IPS DF 6.9 (cell line): ENCODE measurements around the gene CHN2.

Experiments used
- DNase-seq: peaks from one replicate; pipeline ENCODE4 v3.0.0-alpha.2; 2013; ENCODE audit warnings: low read depth, low spot score
- H3K27ac ChIP-seq: one replicate; pipeline ENCODE4 v1.5.1; 2013; ENCODE audit warnings: low read length, control low read depth
- H3K27me3 ChIP-seq: 2 replicates; pipeline ENCODE4 v1.6.1; 2013; ENCODE audit warnings: mild to moderate bottlenecking, low read length; ENCODE audit not compliant: control insufficient read depth, insufficient read depth
- H3K36me3 ChIP-seq: 2 replicates; pipeline ENCODE4 v1.6.1; 2013; ENCODE audit warnings: low read length; ENCODE audit not compliant: control insufficient read depth, insufficient read depth
- H3K4me1 ChIP-seq: 2 replicates; pipeline ENCODE4 v1.6.1; 2013; ENCODE audit warnings: low read length; ENCODE audit not compliant: control insufficient read depth, insufficient read depth
- H3K4me3 ChIP-seq: 2 replicates; pipeline ENCODE4 v1.5.1; 2013; ENCODE audit warnings: mild to moderate bottlenecking, low read length
- H3K9me3 ChIP-seq: 2 replicates; pipeline ENCODE4 v1.6.1; 2013; ENCODE audit warnings: low read length, inconsistent platforms; ENCODE audit not compliant: control insufficient read depth, insufficient read depth
- WGBS: extraction: QIAGEN DNeasy Blood & Tissue Kit; methylation state at CpG from one replicate; pipeline ENCODE4 v1.1.7; 2013; ENCODE audit warnings: mixed read lengths, missing lambda C conversion rate; ENCODE audit not compliant: insufficient read length, insufficient coverage; 5-methylcytosine and 5-hydroxymethylcytosine counted together

The CHN2 gene

GRCh38 chr7:29478226-29478625 is 283.7 kb downstream of the CHN2 start:
- WGBS = 100% methylated on average over 1 of the region's 3 CpGs
- Histone ChIP-seq H3K27me3 (no peaks in the 10 kb centered on the region), H3K36me3 (no peaks in the 10 kb centered on the region), H3K9me3 (no peaks in the 10 kb centered on the region), H3K4me1 (no peaks in the 10 kb centered on the region), H3K27ac (no peak overlapping the region), H3K4me3 (no peak overlapping the region)
- no peak for DNase-seq

GRCh38 chr7:29478687-29479240 is 284.2 kb downstream of the CHN2 start:
- 100% methylated on average over 1 of the region's 4 CpGs for WGBS
- no peaks in the 10 kb centered on the region for H3K36me3 ChIP-seq
- H3K27me3 ChIP-seq = no peaks in the 10 kb centered on the region
- no peaks in the 10 kb centered on the region for H3K9me3 ChIP-seq
- no peak overlapping the region for H3K27ac ChIP-seq
- H3K4me1 ChIP-seq = no peaks in the 10 kb centered on the region
- no peak for DNase-seq
- H3K4me3 ChIP-seq = no peak overlapping the region

- no peaks in the 10 kb centered on the region for H3K4me1 ChIP-seq
Observed at GRCh38 chr7:29479301-29480200, 285.0 kb downstream of the CHN2 start.

GRCh38 chr7:29480451-29480850 is 285.9 kb downstream of the CHN2 start:
- no peaks in the 10 kb centered on the region for H3K9me3 ChIP-seq
- DNase-seq = no peak
- H3K4me3 ChIP-seq = no peak overlapping the region
- no CpG with 5 or more reads among the region's 5 CpGs for WGBS
- no peaks in the 10 kb centered on the region for H3K27me3 ChIP-seq
- no peak overlapping the region for H3K27ac ChIP-seq
- H3K36me3 ChIP-seq = no peaks in the 10 kb centered on the region
- no peaks in the 10 kb centered on the region for H3K4me1 ChIP-seq

More at GRCh38 chr7:29479301-29480200, 285.0 kb downstream of the CHN2 start:
- H3K36me3 ChIP-seq = no peaks in the 10 kb centered on the region
- no peak overlapping the region for H3K4me3 ChIP-seq
- H3K9me3 ChIP-seq = no peaks in the 10 kb centered on the region
- DNase-seq = no peak
- H3K27me3 ChIP-seq = no peaks in the 10 kb centered on the region
- 100% methylated on average over 1 of the region's 17 CpGs for WGBS
- no peak overlapping the region for H3K27ac ChIP-seq

- H3K27me3 ChIP-seq = no peaks in the 10 kb centered on the region
- no peak overlapping the region for H3K27ac ChIP-seq
- no peaks in the 10 kb centered on the region for H3K36me3 ChIP-seq
- no peaks in the 10 kb centered on the region for H3K4me1 ChIP-seq
- WGBS = no CpG with 5 or more reads among the region's 5 CpGs
- no peak overlapping the region for H3K4me3 ChIP-seq
- DNase-seq = no peak
- no peaks in the 10 kb centered on the region for H3K9me3 ChIP-seq
Observed at GRCh38 chr7:29480934-29481651, 286.5 kb downstream of the CHN2 start.

- no peaks in the 10 kb centered on the region; the same call in 1 of the 2 replicates for H3K4me1 ChIP-seq
- DNase-seq = no peak
- H3K27ac ChIP-seq = no peak overlapping the region
- H3K36me3 ChIP-seq = no peaks in the 10 kb centered on the region
- no peaks in the 10 kb centered on the region for H3K27me3 ChIP-seq
- no CpG with 5 or more reads among the region's 4 CpGs for WGBS
- H3K4me3 ChIP-seq = no peak overlapping the region
- H3K9me3 ChIP-seq = no peaks in the 10 kb centered on the region
Observed at GRCh38 chr7:29482056-29482455, 287.5 kb downstream of the CHN2 start.

GRCh38 chr7:29483219-29484104 is 288.9 kb downstream of the CHN2 start:
- Histone ChIP-seq H3K36me3 (no peaks in the 10 kb centered on the region), H3K27me3 (no peaks in the 10 kb centered on the region), H3K4me1 (peaks cover 1% of the 10 kb centered on the region; the same call in 1 of the 2 replicates), H3K4me3 (no peak overlapping the region), H3K27ac (no peak overlapping the region), H3K9me3 (no peaks in the 10 kb centered on the region)
- DNase-seq = no peak
- WGBS = no CpG with 5 or more reads among the region's 11 CpGs

- peaks cover 1% of the 10 kb centered on the region; the same call in 1 of the 2 replicates for H3K4me1 ChIP-seq
- no peak for DNase-seq
- H3K27ac ChIP-seq = no peak overlapping the region
- no peaks in the 10 kb centered on the region for H3K27me3 ChIP-seq
- no peak overlapping the region for H3K4me3 ChIP-seq
- no peaks in the 10 kb centered on the region for H3K9me3 ChIP-seq
- no peaks in the 10 kb centered on the region for H3K36me3 ChIP-seq
- no CpG with 5 or more reads among the region's 3 CpGs for WGBS
Observed at GRCh38 chr7:29484280-29484679, 289.7 kb downstream of the CHN2 start.

- Histone ChIP-seq H3K27me3 (no peaks in the 10 kb centered on the region), H3K27ac (no peak overlapping the region), H3K9me3 (no peaks in the 10 kb centered on the region), H3K36me3 (no peaks in the 10 kb centered on the region), H3K4me3 (no peak overlapping the region), H3K4me1 (peaks cover 1% of the 10 kb centered on the region; the same call in 1 of the 2 replicates)
- WGBS = no CpG with 5 or more reads among the region's 11 CpGs
- DNase-seq = no peak
Observed at GRCh38 chr7:29485339-29486190, 291.0 kb downstream of the CHN2 start.
